K562 (cell line): ENCODE results near the gene SHANK1. TPM values are rescaled to one million over a fixed set of nuclear protein-coding genes. Genes with fewer than 3 reads are reported as not detected.

Experiments used
- ELF4 ChIP-seq: fragments of 450-650 bp; formaldehyde crosslinking; IDR thresholded peaks from 2 replicates; pipeline ENCODE4 v1.4.0; 2022; ENCODE audit warnings: missing genetic modification characterization
- FOXJ2 ChIP-seq: fragments of 200-800 bp; sonication (Bioruptor generic); IDR thresholded peaks from 2 replicates; pipeline ENCODE4 v1.6.1; 2016; ENCODE audit warnings: missing genetic modification characterization, missing compliant biosample characterization
- KAT2B ChIP-seq: IDR thresholded peaks from one replicate; pipeline ENCODE4 v1.6.1; 2012; ENCODE audit warnings: low read depth, mild to moderate bottlenecking, control low read depth, inconsistent platforms, low read length, moderate library complexity
- NR2C2 ChIP-seq, 2 experiments: fragments of 200-800 bp in 1 of 2; sonication (Bioruptor generic) in 1 of 2; sonication (generic) in 1 of 2; formaldehyde crosslinking in 1 of 2; IDR thresholded peaks; 2 replicates each; pipeline versions ENCODE4 v1.6.1 to v1.8.0; 2016 to 2022; ENCODE audit warnings: mild to moderate bottlenecking in 1 of 2, missing compliant biosample characterization in 1 of 2, missing genetic modification characterization in 1 of 2, missing genetic modification reagents in 1 of 2
- POLR2AphosphoS2 ChIP-seq: IDR thresholded peaks from 2 replicates; pipeline ENCODE4 v1.6.1; 2012; ENCODE audit warnings: low read length, improper control_type of control experiment
- SIX5 ChIP-seq, 2 experiments: IDR thresholded peaks; 2 replicates each; pipeline ENCODE4 v1.6.1; 2011; ENCODE audit warnings: low read length in 2 of 2, borderline replicate concordance in 1 of 2, low read depth in 1 of 2, mild to moderate bottlenecking in 1 of 2, moderate library complexity in 1 of 2; ENCODE audit not compliant: insufficient read depth in 1 of 2
- SLC30A9 ChIP-seq: fragments of 250-450 bp; sonication (Bioruptor Pico); IDR thresholded peaks from 2 replicates; pipeline ENCODE4 v1.8.0; 2022; ENCODE audit warnings: mild to moderate bottlenecking, moderate library complexity
- SNAPC5 ChIP-seq: fragments of 250-450 bp; sonication (Bioruptor Pico); IDR thresholded peaks from 2 replicates; pipeline ENCODE4 v1.8.0; 2021; ENCODE audit warnings: moderate library complexity, mild to moderate bottlenecking, inconsistent platforms
- SPI1 ChIP-seq: IDR thresholded peaks from 2 replicates; pipeline ENCODE4 v1.6.1; 2011; ENCODE audit warnings: low read depth, low read length, control low read depth, borderline replicate concordance
- U2AF2 ChIP-seq: fragments of 200-400 bp; formaldehyde crosslinking; optimal IDR thresholded peaks from 2 replicates; pipeline ENCODE3; 2017; ENCODE audit warnings: low read depth, mild to moderate bottlenecking, low read length
- ZKSCAN1 ChIP-seq: fragments of 150-350 bp; IDR thresholded peaks from 2 replicates; pipeline ENCODE4 v1.6.1; 2016; ENCODE audit warnings: low read depth, low read length
- ZNF347 ChIP-seq: fragments of 450-650 bp; formaldehyde crosslinking; IDR thresholded peaks from 2 replicates; pipeline ENCODE4 v1.4.0; 2020; ENCODE audit warnings: low read depth, mild to moderate bottlenecking, moderate library complexity
- ZNF436 ChIP-seq: fragments of 250-450, 450-650 bp; sonication (Bioruptor Pico); formaldehyde crosslinking; IDR thresholded peaks from 2 replicates; pipeline ENCODE4 v1.7.0; 2020; ENCODE audit warnings: mild to moderate bottlenecking
- ZNF76 ChIP-seq: fragments of 250-450 bp; sonication (Bioruptor Pico); IDR thresholded peaks from 2 replicates; pipeline ENCODE4 v1.4.0; 2020; ENCODE audit warnings: mild to moderate bottlenecking, moderate library complexity, borderline replicate concordance
- polyA plus RNA-seq, 8 experiments: library from polyadenylated mRNA; depleted of rRNA in 4 of 8; stranded (reverse) in 5 of 8; unstranded in 3 of 8; fragments of >200 nt; fragmentation: Nextera tagmentation in 2 of 8; fragmentation: Illumina TruSeq in 1 of 8; extraction: Ambion mirVana in 2 of 8; extraction: Trizol in 1 of 8; gene quantifications; 2 replicates each; pipeline versions ENCODE4 v1.2.1 to v1.2.3, GENCODE V29; 2011 to 2014; ENCODE audit warnings: inconsistent platforms in 1 of 8, missing spikeins in 1 of 8
- total RNA-seq, 7 experiments: library from RNA; depleted of rRNA in 6 of 7; stranded (reverse); fragments of >200 nt in 6 of 7; fragmentation: Illumina TruSeq in 2 of 7; extraction: Trizol in 2 of 7; gene quantifications; 2 replicates each; pipeline versions ENCODE4 v1.2.1 to v1.2.3, GENCODE V29; 2011 to 2021; ENCODE audit warnings: low replicate concordance in 1 of 7
- TF ChIP-seq, protein P1 (sequence below), 2 experiments: IDR thresholded peaks; 2 replicates each; pipeline ENCODE4 v1.6.1; 2011; ENCODE audit warnings: borderline replicate concordance in 1 of 2, control low read depth in 1 of 2, low read depth in 1 of 2, low read length in 1 of 2, mild to moderate bottlenecking in 1 of 2, mixed read lengths in 1 of 2, moderate library complexity in 1 of 2; ENCODE audit not compliant: insufficient read depth in 1 of 2, insufficient read length in 1 of 2, poor library complexity in 1 of 2, severe bottlenecking in 1 of 2; ENCODE audit errors: extremely low read depth in 1 of 2
- TF ChIP-seq, protein P2 (sequence below): fragments of 250-450 bp; sonication (Bioruptor Pico); IDR thresholded peaks from 2 replicates; pipeline ENCODE4 v1.9.0; 2021; ENCODE audit warnings: mild to moderate bottlenecking, inconsistent platforms
- TF ChIP-seq, protein P3 (sequence below): fragments of 250-450 bp; sonication (Bioruptor Pico); IDR thresholded peaks from 2 replicates; pipeline ENCODE4 v1.5.1; 2021; ENCODE audit warnings: mild to moderate bottlenecking
- TF ChIP-seq, protein P4 (sequence below): fragments of 450-650 bp; conservative IDR thresholded peaks from 2 replicates; pipeline ENCODE4 v1.6.1; 2016; ENCODE audit warnings: missing genetic modification characterization, low read depth, mild to moderate bottlenecking, control low read depth, missing compliant biosample characterization
- TF ChIP-seq, protein P5 (sequence below): fragments of 250-450 bp; sonication (Bioruptor Pico); IDR thresholded peaks from 2 replicates; pipeline ENCODE4 v1.5.0; 2021

SHANK1 gene
- total and polyA plus RNA-seq, 9 of the 15 experiments (the other 6 are each of a cell fraction or from before 2014, with no cell fraction given), result 0.33 to 1.3 (median 0.55) TPM; not detected in 2

- TF ChIP-seq NR2C2 (CRISPR knock-in tag; IDR thresholded peaks at IDR 0.05) (no peak), NR2C2 (tag; IDR thresholded peaks at IDR 0.05) (no peak), ELF4 (CRISPR knock-in tag) (no peak), ZNF76 (CRISPR knock-in tag) (no peak), KAT2B (no peak), SNAPC5 (no peak), U2AF2 (no peak), SPI1 (no peak), POLR2AphosphoS2 (no peak), ZNF347 (CRISPR knock-in tag) (no peak), ZKSCAN1 (no peak), FOXJ2 (tag) (no peak), SLC30A9 (no peak), ZNF436 (CRISPR knock-in tag) (no peak), SIX5 (IDR thresholded peaks at IDR 0.05; ENCODE audit: borderline replicate concordance in 1 of 2, insufficient read depth in 1 of 2, low read depth in 1 of 2, low read length in 2 of 2) (no peak)
- TF ChIP-seq, protein P1, sequence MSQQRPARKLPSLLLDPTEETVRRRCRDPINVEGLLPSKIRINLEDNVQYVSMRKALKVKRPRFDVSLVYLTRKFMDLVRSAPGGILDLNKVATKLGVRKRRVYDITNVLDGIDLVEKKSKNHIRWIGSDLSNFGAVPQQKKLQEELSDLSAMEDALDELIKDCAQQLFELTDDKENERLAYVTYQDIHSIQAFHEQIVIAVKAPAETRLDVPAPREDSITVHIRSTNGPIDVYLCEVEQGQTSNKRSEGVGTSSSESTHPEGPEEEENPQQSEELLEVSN (IDR thresholded peaks at IDR 0.05; ENCODE audit: borderline replicate concordance in 1 of 2, extremely low read depth in 1 of 2, insufficient read depth in 1 of 2, insufficient read length in 1 of 2, low read depth in 1 of 2, low read length in 1 of 2, poor library complexity in 1 of 2, severe bottlenecking in 1 of 2), result peak; percentile 80 to 87
- TF ChIP-seq, protein P2, sequence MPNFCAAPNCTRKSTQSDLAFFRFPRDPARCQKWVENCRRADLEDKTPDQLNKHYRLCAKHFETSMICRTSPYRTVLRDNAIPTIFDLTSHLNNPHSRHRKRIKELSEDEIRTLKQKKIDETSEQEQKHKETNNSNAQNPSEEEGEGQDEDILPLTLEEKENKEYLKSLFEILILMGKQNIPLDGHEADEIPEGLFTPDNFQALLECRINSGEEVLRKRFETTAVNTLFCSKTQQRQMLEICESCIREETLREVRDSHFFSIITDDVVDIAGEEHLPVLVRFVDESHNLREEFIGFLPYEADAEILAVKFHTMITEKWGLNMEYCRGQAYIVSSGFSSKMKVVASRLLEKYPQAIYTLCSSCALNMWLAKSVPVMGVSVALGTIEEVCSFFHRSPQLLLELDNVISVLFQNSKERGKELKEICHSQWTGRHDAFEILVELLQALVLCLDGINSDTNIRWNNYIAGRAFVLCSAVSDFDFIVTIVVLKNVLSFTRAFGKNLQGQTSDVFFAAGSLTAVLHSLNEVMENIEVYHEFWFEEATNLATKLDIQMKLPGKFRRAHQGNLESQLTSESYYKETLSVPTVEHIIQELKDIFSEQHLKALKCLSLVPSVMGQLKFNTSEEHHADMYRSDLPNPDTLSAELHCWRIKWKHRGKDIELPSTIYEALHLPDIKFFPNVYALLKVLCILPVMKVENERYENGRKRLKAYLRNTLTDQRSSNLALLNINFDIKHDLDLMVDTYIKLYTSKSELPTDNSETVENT (CRISPR knock-in tag), result no peak
- TF ChIP-seq, protein P3, sequence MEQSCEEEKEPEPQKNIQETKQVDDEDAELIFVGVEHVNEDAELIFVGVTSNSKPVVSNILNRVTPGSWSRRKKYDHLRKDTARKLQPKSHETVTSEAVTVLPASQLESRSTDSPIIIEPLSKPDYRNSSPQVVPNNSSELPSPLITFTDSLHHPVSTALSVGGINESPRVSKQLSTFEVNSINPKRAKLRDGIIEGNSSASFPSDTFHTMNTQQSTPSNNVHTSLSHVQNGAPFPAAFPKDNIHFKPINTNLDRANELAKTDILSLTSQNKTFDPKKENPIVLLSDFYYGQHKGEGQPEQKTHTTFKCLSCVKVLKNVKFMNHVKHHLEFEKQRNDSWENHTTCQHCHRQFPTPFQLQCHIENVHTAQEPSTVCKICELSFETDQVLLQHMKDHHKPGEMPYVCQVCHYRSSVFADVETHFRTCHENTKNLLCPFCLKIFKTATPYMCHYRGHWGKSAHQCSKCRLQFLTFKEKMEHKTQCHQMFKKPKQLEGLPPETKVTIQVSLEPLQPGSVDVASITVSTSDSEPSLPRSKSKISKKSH (CRISPR knock-in tag), result no peak
- TF ChIP-seq, protein P4, sequence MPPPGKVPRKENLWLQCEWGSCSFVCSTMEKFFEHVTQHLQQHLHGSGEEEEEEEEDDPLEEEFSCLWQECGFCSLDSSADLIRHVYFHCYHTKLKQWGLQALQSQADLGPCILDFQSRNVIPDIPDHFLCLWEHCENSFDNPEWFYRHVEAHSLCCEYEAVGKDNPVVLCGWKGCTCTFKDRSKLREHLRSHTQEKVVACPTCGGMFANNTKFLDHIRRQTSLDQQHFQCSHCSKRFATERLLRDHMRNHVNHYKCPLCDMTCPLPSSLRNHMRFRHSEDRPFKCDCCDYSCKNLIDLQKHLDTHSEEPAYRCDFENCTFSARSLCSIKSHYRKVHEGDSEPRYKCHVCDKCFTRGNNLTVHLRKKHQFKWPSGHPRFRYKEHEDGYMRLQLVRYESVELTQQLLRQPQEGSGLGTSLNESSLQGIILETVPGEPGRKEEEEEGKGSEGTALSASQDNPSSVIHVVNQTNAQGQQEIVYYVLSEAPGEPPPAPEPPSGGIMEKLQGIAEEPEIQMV (tag), result no peak
- TF ChIP-seq, protein P5, sequence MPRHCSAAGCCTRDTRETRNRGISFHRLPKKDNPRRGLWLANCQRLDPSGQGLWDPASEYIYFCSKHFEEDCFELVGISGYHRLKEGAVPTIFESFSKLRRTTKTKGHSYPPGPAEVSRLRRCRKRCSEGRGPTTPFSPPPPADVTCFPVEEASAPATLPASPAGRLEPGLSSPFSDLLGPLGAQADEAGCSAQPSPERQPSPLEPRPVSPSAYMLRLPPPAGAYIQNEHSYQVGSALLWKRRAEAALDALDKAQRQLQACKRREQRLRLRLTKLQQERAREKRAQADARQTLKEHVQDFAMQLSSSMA (CRISPR knock-in tag), result no peak
These were observed 4.3 kb upstream of the SHANK1 start (continued) for GRCh38 chr19:50723735-50724521.
